Measurements from ENCODE around the gene ERGIC1.
A peak's percentile ranks its signal among the peaks of the same experiment; 100 is the strongest.
"Not testable (repeated sequence)": the region's sequence is repeated elsewhere in the genome, so short reads cannot be mapped to it uniquely, and the experiment has no call there.

ERGIC1 gene

GRCh38 chr5:172849606-172850453, 15.8 kb downstream of the ERGIC1 start:
- H3K14ac ChIP-seq (ENCODE audit: low read length), result no peak overlapping the region
- DNase-seq (ENCODE audit: low spot score), result no peak
- H4K91ac ChIP-seq (ENCODE audit: low read depth, low read length, poor library complexity), result no peak overlapping the region
- H3K4me2 ChIP-seq (ENCODE audit: insufficient read depth, low read length, poor library complexity, severe bottlenecking), result no peak overlapping the region
- H3K27me3 ChIP-seq (ENCODE audit: control insufficient read depth in 3 of 3, insufficient read depth in 3 of 3, low read depth in 1 of 3, low read length in 3 of 3), result no peaks in the 10 kb centered on the region
- H3K18ac ChIP-seq (ENCODE audit: low read length), result peak overlapping the region; percentile 51
- H2AK5ac ChIP-seq (ENCODE audit: low read depth, low read length), result no peak overlapping the region
- H2BK12ac ChIP-seq (ENCODE audit: low read length), result no peak overlapping the region
- no peak overlapping the region for H2BK5ac ChIP-seq (ENCODE audit: low read length)
- no peaks in the 10 kb centered on the region for H3K4me1 ChIP-seq (ENCODE audit: control insufficient read depth in 2 of 2, insufficient read depth in 1 of 2, low read depth in 1 of 2, low read length in 2 of 2)
- H3K9ac ChIP-seq (ENCODE audit: low read depth, low read length, poor library complexity), result no peak overlapping the region
- no peak overlapping the region for H3K27ac ChIP-seq (replicated peaks; ENCODE audit: low read length)
- H3K4ac ChIP-seq (ENCODE audit: low read length), result no peak overlapping the region
- no peak overlapping the region for H3K4me3 ChIP-seq (ENCODE audit: low read length in 2 of 2)
- H3K36me3 ChIP-seq (replicated peaks in 1 of 2; ENCODE audit: control insufficient read depth in 2 of 2, insufficient read depth in 2 of 2, low read length in 2 of 2), result peaks cover 2 to 14% of the 10 kb centered on the region in 2 donors
- WGBS, 2 donors (ENCODE audit: extremely low coverage in 2 of 2, insufficient read length in 2 of 2, insufficient replicate concordance in 1 of 2), result no CpG with 5 or more reads among the region's 15 CpGs
- H2BK15ac ChIP-seq (ENCODE audit: low read length), result no peak overlapping the region
- no peak overlapping the region for H4K8ac ChIP-seq (ENCODE audit: low read depth, low read length)
- no peak overlapping the region for H2BK120ac ChIP-seq (ENCODE audit: low read depth, low read length)
- peak overlapping the region; percentile 57 for H3K23ac ChIP-seq (ENCODE audit: low read depth, low read length, poor library complexity)
- H3K9me3 ChIP-seq (replicated peaks in 1 of 2; ENCODE audit: control insufficient read depth in 2 of 2, insufficient read depth in 1 of 2, low read depth in 1 of 2, low read length in 2 of 2), result no peaks in the 10 kb centered on the region
- H2AFZ ChIP-seq (ENCODE audit: low read length), result no peak overlapping the region
- peaks cover 17% of the 10 kb centered on the region for H3K79me1 ChIP-seq (ENCODE audit: low read depth, low read length)

GRCh38 chr5:172850454-172850797, 16.4 kb downstream of the ERGIC1 start:
- no peak overlapping the region for H2BK5ac ChIP-seq (ENCODE audit: low read length)
- H3K23ac ChIP-seq (ENCODE audit: low read depth, low read length, poor library complexity), result peak overlapping the region; percentile 57
- no peak overlapping the region for H2AK5ac ChIP-seq (ENCODE audit: low read depth, low read length)
- no peaks in the 10 kb centered on the region for H3K27me3 ChIP-seq (ENCODE audit: control insufficient read depth in 3 of 3, insufficient read depth in 3 of 3, low read depth in 1 of 3, low read length in 3 of 3)
- no peak overlapping the region for H3K14ac ChIP-seq (ENCODE audit: low read length)
- WGBS, 2 donors (ENCODE audit: extremely low coverage in 2 of 2, insufficient read length in 2 of 2, insufficient replicate concordance in 1 of 2), result no CpG with 5 or more reads among the region's 6 CpGs
- H3K9ac ChIP-seq (ENCODE audit: low read depth, low read length, poor library complexity), result no peak overlapping the region
- no peak overlapping the region for H2BK15ac ChIP-seq (ENCODE audit: low read length)
- H3K4me2 ChIP-seq (ENCODE audit: insufficient read depth, low read length, poor library complexity, severe bottlenecking), result no peak overlapping the region
- H2BK12ac ChIP-seq (ENCODE audit: low read length), result no peak overlapping the region
- peaks cover 2 to 14% of the 10 kb centered on the region in 2 donors for H3K36me3 ChIP-seq (replicated peaks in 1 of 2; ENCODE audit: control insufficient read depth in 2 of 2, insufficient read depth in 2 of 2, low read length in 2 of 2)
- H3K4ac ChIP-seq (ENCODE audit: low read length), result no peak overlapping the region
- H2AFZ ChIP-seq (ENCODE audit: low read length), result no peak overlapping the region
- H3K79me1 ChIP-seq (ENCODE audit: low read depth, low read length), result peaks cover 20% of the 10 kb centered on the region
- no peak overlapping the region for H3K27ac ChIP-seq (replicated peaks; ENCODE audit: low read length)
- peak overlapping the region; percentile 51 for H3K18ac ChIP-seq (ENCODE audit: low read length)
- no peak overlapping the region for H4K8ac ChIP-seq (ENCODE audit: low read depth, low read length)
- H3K9me3 ChIP-seq (replicated peaks in 1 of 2; ENCODE audit: control insufficient read depth in 2 of 2, insufficient read depth in 1 of 2, low read depth in 1 of 2, low read length in 2 of 2), result no peaks in the 10 kb centered on the region
- H2BK120ac ChIP-seq (ENCODE audit: low read depth, low read length), result no peak overlapping the region
- no peaks in the 10 kb centered on the region for H3K4me1 ChIP-seq (ENCODE audit: control insufficient read depth in 2 of 2, insufficient read depth in 1 of 2, low read depth in 1 of 2, low read length in 2 of 2)
- no peak for DNase-seq (ENCODE audit: low spot score)
- no peak overlapping the region for H4K91ac ChIP-seq (ENCODE audit: low read depth, low read length, poor library complexity)
- H3K4me3 ChIP-seq (ENCODE audit: low read length in 2 of 2), result no peak overlapping the region

GRCh38 chr5:172851254-172851653, 17.2 kb downstream of the ERGIC1 start:
- H3K9ac ChIP-seq (ENCODE audit: low read depth, low read length, poor library complexity), result peak overlapping the region; percentile 15

GRCh38 chr5:172852490-172853354, 18.7 kb downstream of the ERGIC1 start:
- H3K27me3 ChIP-seq (ENCODE audit: control insufficient read depth in 3 of 3, insufficient read depth in 3 of 3, low read depth in 1 of 3, low read length in 3 of 3), result no peaks in the 10 kb centered on the region
- H3K36me3 ChIP-seq (replicated peaks in 1 of 2; ENCODE audit: control insufficient read depth in 2 of 2, insufficient read depth in 2 of 2, low read length in 2 of 2), result peaks cover 2 to 20% of the 10 kb centered on the region in 2 donors
- no peak overlapping the region for H3K14ac ChIP-seq (ENCODE audit: low read length)
- no peaks in the 10 kb centered on the region for H3K4me1 ChIP-seq (ENCODE audit: control insufficient read depth in 2 of 2, insufficient read depth in 1 of 2, low read depth in 1 of 2, low read length in 2 of 2)
- H2BK15ac ChIP-seq (ENCODE audit: low read length), result no peak overlapping the region
- H3K9ac ChIP-seq (ENCODE audit: low read depth, low read length, poor library complexity), result no peak overlapping the region
- WGBS, 2 donors (ENCODE audit: extremely low coverage in 2 of 2, insufficient read length in 2 of 2, insufficient replicate concordance in 1 of 2), result no CpG with 5 or more reads among the region's 18 CpGs
- H3K4me3 ChIP-seq (ENCODE audit: low read length in 2 of 2), result no peak overlapping the region
- peak overlapping the region; percentile 57 for H2BK5ac ChIP-seq (ENCODE audit: low read length)
- H3K9me3 ChIP-seq (replicated peaks in 1 of 2; ENCODE audit: control insufficient read depth in 2 of 2, insufficient read depth in 1 of 2, low read depth in 1 of 2, low read length in 2 of 2), result no peaks in the 10 kb centered on the region
- no peak overlapping the region for H3K27ac ChIP-seq (replicated peaks; ENCODE audit: low read length)
- H4K91ac ChIP-seq (ENCODE audit: low read depth, low read length, poor library complexity), result no peak overlapping the region
- DNase-seq (ENCODE audit: low spot score), result no peak
- no peak overlapping the region for H2BK120ac ChIP-seq (ENCODE audit: low read depth, low read length)
- H3K4ac ChIP-seq (ENCODE audit: low read length), result no peak overlapping the region
- no peak overlapping the region for H2BK12ac ChIP-seq (ENCODE audit: low read length)
- H3K79me1 ChIP-seq (ENCODE audit: low read depth, low read length), result peaks cover 11% of the 10 kb centered on the region
- no peak overlapping the region for H3K4me2 ChIP-seq (ENCODE audit: insufficient read depth, low read length, poor library complexity, severe bottlenecking)
- no peak overlapping the region for H2AFZ ChIP-seq (ENCODE audit: low read length)
- no peak overlapping the region for H2AK5ac ChIP-seq (ENCODE audit: low read depth, low read length)
- H4K8ac ChIP-seq (ENCODE audit: low read depth, low read length), result no peak overlapping the region
- H3K18ac ChIP-seq (ENCODE audit: low read length), result no peak overlapping the region
- H3K23ac ChIP-seq (ENCODE audit: low read depth, low read length, poor library complexity), result no peak overlapping the region

More at GRCh38 chr5:172851254-172851653, 17.2 kb downstream of the ERGIC1 start:
- not testable (repeated sequence) for H2BK120ac ChIP-seq (ENCODE audit: low read depth, low read length); H3K4me3 ChIP-seq (ENCODE audit: low read length in 2 of 2); DNase-seq (ENCODE audit: low spot score); H4K91ac ChIP-seq (ENCODE audit: low read depth, low read length, poor library complexity); H3K14ac ChIP-seq (ENCODE audit: low read length); H3K4ac ChIP-seq (ENCODE audit: low read length); H2BK15ac ChIP-seq (ENCODE audit: low read length); H4K8ac ChIP-seq (ENCODE audit: low read depth, low read length); H3K27me3 ChIP-seq (ENCODE audit: control insufficient read depth in 3 of 3, insufficient read depth in 3 of 3, low read depth in 1 of 3, low read length in 3 of 3); H3K4me2 ChIP-seq (ENCODE audit: insufficient read depth, low read length, poor library complexity, severe bottlenecking); H3K27ac ChIP-seq (replicated peaks; ENCODE audit: low read length); H3K4me1 ChIP-seq (ENCODE audit: control insufficient read depth in 2 of 2, insufficient read depth in 1 of 2, low read depth in 1 of 2, low read length in 2 of 2); H2AFZ ChIP-seq (ENCODE audit: low read length); H3K9me3 ChIP-seq (replicated peaks in 1 of 2; ENCODE audit: control insufficient read depth in 2 of 2, insufficient read depth in 1 of 2, low read depth in 1 of 2, low read length in 2 of 2); H2BK5ac ChIP-seq (ENCODE audit: low read length); H3K18ac ChIP-seq (ENCODE audit: low read length); H2BK12ac ChIP-seq (ENCODE audit: low read length); H3K23ac ChIP-seq (ENCODE audit: low read depth, low read length, poor library complexity); H2AK5ac ChIP-seq (ENCODE audit: low read depth, low read length)
- no CpG with 5 or more reads among the region's 9 CpGs for WGBS, 2 donors (ENCODE audit: extremely low coverage in 2 of 2, insufficient read length in 2 of 2, insufficient replicate concordance in 1 of 2)
- H3K36me3 ChIP-seq (replicated peaks in 1 of 2; ENCODE audit: control insufficient read depth in 2 of 2, insufficient read depth in 2 of 2, low read length in 2 of 2), result peaks cover 2 to 12% of the 10 kb centered on the region in 2 donors
- peaks cover 19% of the 10 kb centered on the region for H3K79me1 ChIP-seq (ENCODE audit: low read depth, low read length)
